GM19193 (cell line): Measurements from ENCODE around the gene FAXDC2.
A peak's percentile ranks its signal among the peaks of the same experiment; 100 is the strongest.

Experiments
- POLR2A ChIP-seq: IDR thresholded peaks from 4 replicates; pipeline ENCODE4 v1.6.1; 2011; ENCODE audit not compliant: insufficient read depth, insufficient read length; ENCODE audit errors: extremely low read depth

Gene FAXDC2

GRCh38 chr5:154868702-154869101 lies 18.3 kb upstream of the FAXDC2 start:
- TF ChIP-seq POLR2A = no peak

GRCh38 chr5:154866841-154867240 lies 16.4 kb upstream of the FAXDC2 start:
- TF ChIP-seq POLR2A = no peak

- no peak for TF ChIP-seq POLR2A
These were observed 15.2 kb upstream of the FAXDC2 start for GRCh38 chr5:154865466-154866184.

- no peak for TF ChIP-seq POLR2A
These were observed 13.1 kb upstream of the FAXDC2 start for GRCh38 chr5:154863291-154864080.

GRCh38 chr5:154862766-154863165 lies 12.4 kb upstream of the FAXDC2 start:
- TF ChIP-seq POLR2A = no peak

GRCh38 chr5:154861946-154862345 lies 11.5 kb upstream of the FAXDC2 start:
- no peak for TF ChIP-seq POLR2A

GRCh38 chr5:154860765-154861164 lies 10.4 kb upstream of the FAXDC2 start:
- no peak for TF ChIP-seq POLR2A

GRCh38 chr5:154860123-154860522 lies 9.7 kb upstream of the FAXDC2 start:
- TF ChIP-seq POLR2A = no peak

GRCh38 chr5:154858972-154859871 lies 8.8 kb upstream of the FAXDC2 start:
- no peak for TF ChIP-seq POLR2A

- peak; percentile 84 for TF ChIP-seq POLR2A
These were observed 8.0 kb upstream of the FAXDC2 start, which contains the start of gene CNOT8 for GRCh38 chr5:154858297-154858971. CNOT8 (plus strand) TSS chr5:154858627; CDS start chr5:154863279, 4,652 bp downstream.

- peak; percentile 52 for TF ChIP-seq POLR2A
These were observed 7.3 kb upstream of the FAXDC2 start for GRCh38 chr5:154857530-154858296.

GRCh38 chr5:154851351-154851750 lies 948 bp upstream of the FAXDC2 start:
- no peak for TF ChIP-seq POLR2A

- TF ChIP-seq POLR2A = no peak
These were observed 607 bp downstream of the FAXDC2 start for GRCh38 chr5:154849791-154850201.
